Activated CD4-positive, alpha-beta T cell treated with anti-CD3 and anti-CD28 coated beads, Interleukin-2, amount 10 ng/mL, durations not matched to agents 24 days and 14 days (primary cell): ENCODE data around the gene PEMT. TPM values are rescaled to one million over a fixed set of nuclear protein-coding genes. Genes with fewer than 3 reads are reported as not detected.
"Not testable (repeated sequence)": the region's sequence is repeated elsewhere in the genome, so short reads cannot be mapped to it uniquely, and the experiment has no call there.

Experiments used
- DNase-seq: peaks from one replicate; pipeline ENCODE4 v3.0.0; 2022
- H3K27ac Mint-ChIP-seq: one replicate; pipeline ENCODE4 v1.8.0; 2022; ENCODE audit warnings: mild to moderate bottlenecking, mixed read lengths
- H3K27me3 Mint-ChIP-seq: one replicate; pipeline ENCODE4 v1.8.0; 2022; ENCODE audit warnings: mixed read lengths
- H3K36me3 Mint-ChIP-seq: one replicate; pipeline ENCODE4 v1.8.0; 2022; ENCODE audit warnings: low read depth, mild to moderate bottlenecking, mixed read lengths
- H3K4me1 Mint-ChIP-seq: one replicate; pipeline ENCODE4 v1.8.0; 2021; ENCODE audit warnings: mixed read lengths
- H3K4me3 Mint-ChIP-seq: one replicate; pipeline ENCODE4 v1.8.0; 2022; ENCODE audit warnings: mild to moderate bottlenecking, moderate library complexity, mixed read lengths
- H3K9me3 Mint-ChIP-seq: one replicate; pipeline ENCODE4 v1.8.0; 2021; ENCODE audit warnings: mixed read lengths
- intact Hi-C: fragments of 100-400 bp; cut with micrococcal nuclease; formaldehyde crosslinking; loops from one replicate; pipeline ENCODE4 v1.15.1; 2023
- total RNA-seq: library from RNA; stranded (reverse); gene quantifications from 2 replicates; pipeline ENCODE4 v1.2.3, GENCODE V29; 2022

PEMT gene
- total RNA-seq, 1 donor from 2014 or later: 45.5 TPM

- H3K36me3 Mint-ChIP-seq: peaks cover 33% of the 10 kb centered on the region
- intact Hi-C loops: loop anchor here (10.0 kb wide), 1 partner anchor 541 kb away; the partner anchor contains the start of genes ATPAF2 and GID4
- no peak overlapping the region for H3K4me3 Mint-ChIP-seq
- H3K27ac Mint-ChIP-seq: no peak overlapping the region
- H3K4me1 Mint-ChIP-seq: peaks cover 15% of the 10 kb centered on the region
- DNase-seq: no peak
- no peaks in the 10 kb centered on the region for H3K9me3 Mint-ChIP-seq
- H3K27me3 Mint-ChIP-seq: peaks cover 20% of the 10 kb centered on the region
These were observed 98.1 kb downstream of the PEMT start for GRCh38 chr17:17493249-17493985.

GRCh38 chr17:17492571-17492970 lies 98.9 kb downstream of the PEMT start:
- no peak overlapping the region for H3K4me3 Mint-ChIP-seq
- no peak for DNase-seq
- intact Hi-C loops: loop anchor here (10.0 kb wide), 1 partner anchor 542 kb away; the partner anchor contains the start of genes ATPAF2 and GID4
- H3K9me3 Mint-ChIP-seq: no peaks in the 10 kb centered on the region
- H3K36me3 Mint-ChIP-seq: peaks cover 39% of the 10 kb centered on the region
- H3K4me1 Mint-ChIP-seq: peaks cover 19% of the 10 kb centered on the region
- peaks cover 20% of the 10 kb centered on the region for H3K27me3 Mint-ChIP-seq
- H3K27ac Mint-ChIP-seq: no peak overlapping the region

GRCh38 chr17:17492085-17492484 lies 99.4 kb downstream of the PEMT start:
- Mint-ChIP-seq H3K27ac (no peak overlapping the region), H3K4me1 (peaks cover 20% of the 10 kb centered on the region), H3K4me3 (no peak overlapping the region), H3K9me3 (no peaks in the 10 kb centered on the region), H3K27me3 (peaks cover 16% of the 10 kb centered on the region), H3K36me3 (peaks cover 44% of the 10 kb centered on the region)
- no peak for DNase-seq
- intact Hi-C loops: loop anchor here (10.0 kb wide), 1 partner anchor 543 kb away; the partner anchor contains the start of genes ATPAF2 and GID4

- Mint-ChIP-seq H3K36me3 (peaks cover 46% of the 10 kb centered on the region), H3K27me3 (peaks cover 16% of the 10 kb centered on the region), H3K27ac (no peak overlapping the region), H3K9me3 (no peaks in the 10 kb centered on the region), H3K4me1 (peaks cover 22% of the 10 kb centered on the region), H3K4me3 (no peak overlapping the region)
- DNase-seq: no peak
- intact Hi-C loops: loop anchor here (10.0 kb wide), 1 partner anchor 543 kb away; the partner anchor contains the start of genes ATPAF2 and GID4
These were observed 99.9 kb downstream of the PEMT start for GRCh38 chr17:17491546-17491988.

- intact Hi-C loops: loop anchor here (10.0 kb wide), 1 partner anchor 544 kb away; the partner anchor contains the start of genes ATPAF2 and GID4
- H3K9me3 Mint-ChIP-seq: no peaks in the 10 kb centered on the region
These were observed 100.5 kb downstream of the PEMT start for GRCh38 chr17:17491031-17491471.

GRCh38 chr17:17487998-17488397 lies 103.5 kb downstream of the PEMT start:
- H3K27me3 Mint-ChIP-seq: no peaks in the 10 kb centered on the region
- H3K36me3 Mint-ChIP-seq: peaks cover 51% of the 10 kb centered on the region
- H3K4me1 Mint-ChIP-seq: peaks cover 23% of the 10 kb centered on the region
- DNase-seq: no peak
- intact Hi-C loops: no loop called here
- no peak overlapping the region for H3K27ac Mint-ChIP-seq
- no peaks in the 10 kb centered on the region for H3K9me3 Mint-ChIP-seq
- H3K4me3 Mint-ChIP-seq: no peak overlapping the region

More at GRCh38 chr17:17491031-17491471, 100.5 kb downstream of the PEMT start:
- no peak overlapping the region for H3K4me3 Mint-ChIP-seq
- DNase-seq: no peak
- peaks cover 16% of the 10 kb centered on the region for H3K27me3 Mint-ChIP-seq
- peaks cover 46% of the 10 kb centered on the region for H3K36me3 Mint-ChIP-seq
- no peak overlapping the region for H3K27ac Mint-ChIP-seq
- H3K4me1 Mint-ChIP-seq: peaks cover 22% of the 10 kb centered on the region

GRCh38 chr17:17486416-17486815 lies 105.1 kb downstream of the PEMT start:
- H3K27ac Mint-ChIP-seq, H3K9me3 Mint-ChIP-seq, intact Hi-C loops, H3K27me3 Mint-ChIP-seq, DNase-seq, H3K4me3 Mint-ChIP-seq: not testable (repeated sequence)
- Mint-ChIP-seq H3K4me1 (peaks cover 34% of the 10 kb centered on the region), H3K36me3 (peaks cover 46% of the 10 kb centered on the region)

GRCh38 chr17:17485420-17485819 lies 106.1 kb downstream of the PEMT start:
- Mint-ChIP-seq H3K36me3 (peaks cover 45% of the 10 kb centered on the region), H3K4me1 (peaks cover 43% of the 10 kb centered on the region)

GRCh38 chr17:17484451-17484899 lies 107.0 kb downstream of the PEMT start:
- DNase-seq: no peak

More at GRCh38 chr17:17485420-17485819, 106.1 kb downstream of the PEMT start:
- H3K4me3 Mint-ChIP-seq: no peak overlapping the region
- no peaks in the 10 kb centered on the region for H3K27me3 Mint-ChIP-seq
- H3K9me3 Mint-ChIP-seq: no peaks in the 10 kb centered on the region
- intact Hi-C loops: no loop called here
- no peak overlapping the region for H3K27ac Mint-ChIP-seq
- no peak for DNase-seq

GRCh38 chr17:17481860-17482259 lies 109.6 kb downstream of the PEMT start:
- Mint-ChIP-seq H3K36me3 (peaks cover 28% of the 10 kb centered on the region), H3K4me1 (peaks cover 52% of the 10 kb centered on the region), H3K27me3 (peaks cover under 1% of the 10 kb centered on the region), H3K27ac (no peak overlapping the region), H3K9me3 (no peaks in the 10 kb centered on the region), H3K4me3 (no peak overlapping the region)
- DNase-seq: no peak
- intact Hi-C loops: no loop called here

More at GRCh38 chr17:17484451-17484899, 107.0 kb downstream of the PEMT start:
- Mint-ChIP-seq H3K4me3 (peak overlapping the region; percentile 40), H3K36me3 (peaks cover 42% of the 10 kb centered on the region), H3K27ac (peak overlapping the region; percentile 81), H3K9me3 (no peaks in the 10 kb centered on the region), H3K4me1 (peaks cover 49% of the 10 kb centered on the region), H3K27me3 (no peaks in the 10 kb centered on the region)
- intact Hi-C loops: no loop called here

GRCh38 chr17:17480593-17481148 lies 110.8 kb downstream of the PEMT start:
- DNase-seq: no peak
- Mint-ChIP-seq H3K9me3 (no peaks in the 10 kb centered on the region), H3K4me3 (no peak overlapping the region), H3K27me3 (peaks cover 2% of the 10 kb centered on the region), H3K27ac (peak overlapping the region; percentile 23), H3K4me1 (peaks cover 53% of the 10 kb centered on the region), H3K36me3 (peaks cover 28% of the 10 kb centered on the region)
- intact Hi-C loops: no loop called here

GRCh38 chr17:17479209-17479608 lies 112.3 kb downstream of the PEMT start:
- Mint-ChIP-seq H3K9me3 (no peaks in the 10 kb centered on the region), H3K27ac (no peak overlapping the region), H3K36me3 (peaks cover 19% of the 10 kb centered on the region), H3K4me1 (peaks cover 46% of the 10 kb centered on the region), H3K4me3 (no peak overlapping the region), H3K27me3 (peaks cover 2% of the 10 kb centered on the region)
- intact Hi-C loops: no loop called here
- DNase-seq: no peak

- H3K27me3 Mint-ChIP-seq: peaks cover 13% of the 10 kb centered on the region
- peak within 1 kb of the TSS; percentile 93 for H3K27ac Mint-ChIP-seq
- no peaks in the 10 kb centered on the region for H3K9me3 Mint-ChIP-seq
- H3K4me3 Mint-ChIP-seq: peak within 1 kb of the TSS; percentile 96
- DNase-seq: peak; percentile 99
- peaks cover 11% of the 10 kb centered on the region for H3K36me3 Mint-ChIP-seq
- H3K4me1 Mint-ChIP-seq: peaks cover 35% of the 10 kb centered on the region
- intact Hi-C loops: loop anchor here (1.0 kb wide), 2 partner anchors 19 to 114 kb away; partner anchors contain the start of genes PEMT and RASD1
These were observed 114.5 kb downstream of the PEMT start, which contains the start of gene MED9 for GRCh38 chr17:17476865-17477467. Gene MED9, plus strand, starts transcription at chr17:17477000. Its CDS starts 42 bp downstream, at chr17:17477042.
